Testis (tissue), 3 donors: ENCODE data around the gene TEKT3. TPM values are rescaled to one million over a fixed set of nuclear protein-coding genes. Genes with fewer than 3 reads are reported as not detected.

Source experiments
- DNase-seq: peaks from one replicate; pipeline ENCODE4 v3.0.0-alpha.2; 2019
- H3K27ac ChIP-seq, 2 donors: fragments of 200-600 bp; sonication (generic); one replicate each; pipeline ENCODE4 v1.5.1; 2019
- H3K27me3 ChIP-seq: fragments of 200-600 bp; sonication (generic); one replicate; pipeline ENCODE4 v1.5.1; 2019
- H3K36me3 ChIP-seq: fragments of 200-600 bp; sonication (generic); one replicate; pipeline ENCODE4 v1.5.1; 2017; ENCODE audit warnings: low read depth; ENCODE audit errors: missing control alignments
- H3K4me1 ChIP-seq: fragments of 200-600 bp; sonication (generic); one replicate; pipeline ENCODE4 v1.5.1; 2019
- H3K4me3 ChIP-seq, 2 donors: fragments of 200-600 bp; sonication (generic); one replicate each; pipeline ENCODE4 v1.5.1; 2017 to 2019
- H3K9me3 ChIP-seq: fragments of 200-600 bp; sonication (generic); one replicate; pipeline ENCODE4 v1.5.1; 2017
- CTCF ChIP-seq, 3 experiments: fragments of 450-650 bp in 2 of 3; fragments of 200-600 bp in 1 of 3; sonication (generic) in 1 of 3; IDR thresholded peaks; one replicate each; pipeline ENCODE4 v1.5.1; 2016 to 2019; ENCODE audit warnings: antibody characterized with exemption in 3 of 3, mild to moderate bottlenecking in 2 of 3, moderate library complexity in 1 of 3
- POLR2A ChIP-seq: fragments of 450-650 bp; IDR thresholded peaks from one replicate; pipeline ENCODE4 v1.6.1; 2017; ENCODE audit warnings: antibody characterized with exemption, mild to moderate bottlenecking, moderate library complexity
- WGBS, 2 donors: methylation state at CpG; one replicate each; pipeline ENCODE4 v1.1.5; 2018; 5-methylcytosine and 5-hydroxymethylcytosine counted together
- intact Hi-C: fragments of 100-400 bp; cut with DNase I; formaldehyde crosslinking; loops from one replicate; pipeline ENCODE4 v1.15.1; 2023; ENCODE audit warnings: low total_unique reads
- polyA plus RNA-seq: library from polyadenylated mRNA; stranded (reverse); fragments of 350-450 nt; fragmentation: Illumina TruSeq; extraction: RNeasy Lipid Tissue Mini Kit (QIAGEN cat#74804); gene quantifications from one replicate; pipeline ENCODE4 v1.2.3, GENCODE V29; 2014; ENCODE audit warnings: low read depth, low replicate concordance; ENCODE audit not compliant: insufficient read depth
- total RNA-seq, 2 donors: library from RNA; depleted of rRNA; stranded (reverse); fragments of >200 nt; gene quantifications; one replicate each; pipeline ENCODE4 v1.2.3, GENCODE V29; 2016

The TEKT3 gene
- total and polyA plus RNA-seq, 3 donors from 2014 or later = 30.7 to 106 (median 52.0) TPM

GRCh38 chr17:15366026-15366425, 24.6 kb upstream of the TEKT3 start:
- Histone ChIP-seq H3K9me3 (no peaks in the 10 kb centered on the region), H3K27me3 (no peaks in the 10 kb centered on the region), H3K27ac (no peak overlapping the region), H3K36me3 (no peaks in the 10 kb centered on the region), H3K4me1 (no peaks in the 10 kb centered on the region), H3K4me3 (no peak overlapping the region)
- WGBS, 2 donors = 90 to 95% methylated on average over 4 of the region's 4 CpGs
- TF ChIP-seq CTCF (IDR thresholded peaks at IDR 0.05) (no peak), POLR2A (no peak)
- DNase-seq = no peak
- intact Hi-C loops = no loop called here

- TF ChIP-seq POLR2A = no peak
- no peak for TF ChIP-seq CTCF (IDR thresholded peaks at IDR 0.05)
- no peaks in the 10 kb centered on the region for H3K36me3 ChIP-seq
- WGBS, 2 donors = 73 to 88% methylated on average over 3 of the region's 3 CpGs
- H3K27ac ChIP-seq = no peak overlapping the region
- no peaks in the 10 kb centered on the region for H3K27me3 ChIP-seq
- no peak for DNase-seq
- H3K4me1 ChIP-seq = no peaks in the 10 kb centered on the region
- no peak overlapping the region for H3K4me3 ChIP-seq
- intact Hi-C loops = no loop called here
- no peaks in the 10 kb centered on the region for H3K9me3 ChIP-seq
Observed at GRCh38 chr17:15364615-15365014, 23.2 kb upstream of the TEKT3 start.

GRCh38 chr17:15363702-15364101, 22.3 kb upstream of the TEKT3 start:
- intact Hi-C loops = no loop called here
- Histone ChIP-seq H3K9me3 (no peaks in the 10 kb centered on the region), H3K4me1 (no peaks in the 10 kb centered on the region), H3K27ac (no peak overlapping the region), H3K4me3 (no peak overlapping the region), H3K36me3 (no peaks in the 10 kb centered on the region), H3K27me3 (no peaks in the 10 kb centered on the region)
- WGBS, 2 donors = 90 to 94% methylated on average over 6 of the region's 6 CpGs
- DNase-seq = no peak
- TF ChIP-seq CTCF (IDR thresholded peaks at IDR 0.05) = no peak
- TF ChIP-seq POLR2A = no peak

GRCh38 chr17:15361592-15361991, 20.2 kb upstream of the TEKT3 start:
- WGBS, 2 donors = 78 to 88% methylated on average over 2 of the region's 2 CpGs
- DNase-seq = no peak
- Histone ChIP-seq H3K4me3 (no peak overlapping the region), H3K27ac (no peak overlapping the region), H3K4me1 (no peaks in the 10 kb centered on the region), H3K27me3 (no peaks in the 10 kb centered on the region), H3K9me3 (no peaks in the 10 kb centered on the region), H3K36me3 (no peaks in the 10 kb centered on the region)
- TF ChIP-seq POLR2A (no peak), CTCF (IDR thresholded peaks at IDR 0.05) (no peak)
- intact Hi-C loops = no loop called here

GRCh38 chr17:15361151-15361550, 19.8 kb upstream of the TEKT3 start:
- Histone ChIP-seq H3K4me3 (no peak overlapping the region), H3K4me1 (no peaks in the 10 kb centered on the region), H3K9me3 (no peaks in the 10 kb centered on the region), H3K27me3 (no peaks in the 10 kb centered on the region), H3K27ac (no peak overlapping the region), H3K36me3 (no peaks in the 10 kb centered on the region)
- TF ChIP-seq CTCF (IDR thresholded peaks at IDR 0.05) (no peak), POLR2A (no peak)
- intact Hi-C loops = no loop called here
- 79% methylated on average over 7 of the region's 7 CpGs for WGBS, 2 donors
- no peak for DNase-seq
